ENCODE results near the gene GNPTAB. TPM values are rescaled to one million over a fixed set of nuclear protein-coding genes. Genes with fewer than 3 reads are reported as not detected.

The GNPTAB gene
- total and polyA plus RNA-seq, 2 of the 8 experiments (the other 6 are each of a cell fraction or from before 2014, with no cell fraction given), result 21.5 to 51.3 TPM

GRCh38 chr12:101727098-101727497 lies 103.7 kb downstream of the GNPTAB start (continued):
- TF ChIP-seq PHF8 (conservative IDR thresholded peaks at IDR 0.05; ENCODE audit: low read depth, low read length) (no peak), JUND (IDR thresholded peaks at IDR 0.05; ENCODE audit: low read length) (no peak), KDM5A (IDR thresholded peaks at IDR 0.05; ENCODE audit: low read length) (no peak), GABPA (IDR thresholded peaks at IDR 0.05; ENCODE audit: borderline replicate concordance, insufficient read depth, low read length) (no peak)
